DND-41 (cell line): Measurements from ENCODE around the gene LONRF3.

Experiments used
- ATAC-seq: fragments of 200-7000 bp; cut with Tn5 transposase; 3 replicates; pipeline ENCODE4 v1.9.1; 2021; ENCODE audit warnings: low read depth; ENCODE audit not compliant: insufficient read depth
- DNase-seq: peaks from one replicate; pipeline ENCODE4 v3.0.0-alpha.2; 2020
- H2AFZ ChIP-seq: 2 replicates; pipeline ENCODE4 v1.6.0; 2012; ENCODE audit warnings: low read depth, low read length
- H3K27ac ChIP-seq: 2 replicates; pipeline ENCODE4 v1.5.1; 2012; ENCODE audit warnings: low read length, inconsistent platforms
- H3K27me3 ChIP-seq: fragments of 200-600 bp; sonication (generic); 2 replicates; pipeline ENCODE4 v1.6.0; 2012; ENCODE audit warnings: low read length, mild to moderate bottlenecking, inconsistent platforms; ENCODE audit not compliant: insufficient read depth, poor library complexity
- H3K36me3 ChIP-seq: 2 replicates; pipeline ENCODE4 v1.5.1; 2012; ENCODE audit warnings: low read length, inconsistent platforms; ENCODE audit not compliant: insufficient read depth
- H3K4me1 ChIP-seq: 2 replicates; pipeline ENCODE4 v1.5.1; 2012; ENCODE audit warnings: mild to moderate bottlenecking, low read length; ENCODE audit not compliant: insufficient read depth
- H3K4me2 ChIP-seq: 2 replicates; pipeline ENCODE4 v1.6.0; 2012; ENCODE audit warnings: mild to moderate bottlenecking, moderate library complexity, low read length, inconsistent platforms; ENCODE audit not compliant: insufficient read depth
- H3K4me3 ChIP-seq, 2 experiments: fragments of 200-600 bp in 1 of 2; shearing (Covaris generic) in 1 of 2; 2 replicates each; pipeline ENCODE4 v1.5.1; 2012 to 2016; ENCODE audit warnings: inconsistent platforms in 2 of 2, low read length in 2 of 2, mild to moderate bottlenecking in 2 of 2, low read depth in 1 of 2, moderate library complexity in 1 of 2
- H3K79me2 ChIP-seq: 2 replicates; pipeline ENCODE4 v1.6.0; 2012; ENCODE audit warnings: low read length, inconsistent platforms; ENCODE audit not compliant: insufficient read depth
- H3K9ac ChIP-seq: 2 replicates; pipeline ENCODE4 v1.6.0; 2012; ENCODE audit warnings: low read depth, mild to moderate bottlenecking, inconsistent platforms, low read length, moderate library complexity
- H3K9me3 ChIP-seq: 2 replicates; pipeline ENCODE4 v1.5.1; 2012; ENCODE audit warnings: low read length, moderate library complexity, mild to moderate bottlenecking, inconsistent platforms; ENCODE audit not compliant: insufficient read depth, severe bottlenecking
- H4K20me1 ChIP-seq: 2 replicates; pipeline ENCODE4 v1.6.0; 2012; ENCODE audit warnings: low read length; ENCODE audit not compliant: insufficient read depth
- CTCF ChIP-seq: IDR thresholded peaks from 2 replicates; pipeline ENCODE4 v1.5.1; 2012; ENCODE audit warnings: borderline replicate concordance, low read length, moderate library complexity, mild to moderate bottlenecking; ENCODE audit not compliant: poor library complexity, severe bottlenecking; ENCODE audit errors: extremely low read depth
- EZH2 ChIP-seq: IDR thresholded peaks from 3 replicates; pipeline ENCODE4 v1.6.1; 2012; ENCODE audit warnings: borderline replicate concordance, low read depth, mild to moderate bottlenecking, moderate library complexity, low read length, inconsistent platforms; ENCODE audit not compliant: severe bottlenecking

LONRF3 gene

DNA sequence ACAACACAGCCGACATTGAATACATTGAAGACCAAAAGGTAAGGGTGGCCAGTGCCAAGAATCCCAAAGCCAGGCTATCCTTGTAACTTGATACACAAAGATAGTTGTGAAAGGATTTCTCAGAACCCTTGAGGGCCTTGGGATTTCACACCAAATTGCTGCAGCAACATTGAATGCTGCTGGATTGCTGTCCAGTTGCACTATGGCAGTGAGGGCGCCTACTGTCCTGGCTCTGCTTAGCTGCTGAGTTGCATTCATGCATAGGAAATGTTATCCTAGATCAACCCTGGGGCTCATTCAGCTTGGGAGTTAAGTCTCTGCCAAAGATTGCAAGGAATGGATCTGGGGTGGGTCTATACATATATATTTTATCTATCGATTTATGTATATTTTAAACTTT, 38.7 kb downstream of the LONRF3 start:
- H3K27ac ChIP-seq = no peak overlapping the region
- H3K4me3 ChIP-seq = no peak overlapping the region
- no peak overlapping the region for H3K9ac ChIP-seq
- no peaks in the 10 kb centered on the region for H3K27me3 ChIP-seq
- H3K4me1 ChIP-seq = no peaks in the 10 kb centered on the region
- TF ChIP-seq EZH2 = no peak
- TF ChIP-seq CTCF = no peak
- H3K79me2 ChIP-seq = no peaks in the 10 kb centered on the region
- ATAC-seq (no peak), DNase-seq (no peak)
- H4K20me1 ChIP-seq = no peaks in the 10 kb centered on the region
- no peak overlapping the region for H2AFZ ChIP-seq
- H3K4me2 ChIP-seq = no peak overlapping the region
- no peaks in the 10 kb centered on the region for H3K36me3 ChIP-seq
- H3K9me3 ChIP-seq = no peaks in the 10 kb centered on the region

DNA sequence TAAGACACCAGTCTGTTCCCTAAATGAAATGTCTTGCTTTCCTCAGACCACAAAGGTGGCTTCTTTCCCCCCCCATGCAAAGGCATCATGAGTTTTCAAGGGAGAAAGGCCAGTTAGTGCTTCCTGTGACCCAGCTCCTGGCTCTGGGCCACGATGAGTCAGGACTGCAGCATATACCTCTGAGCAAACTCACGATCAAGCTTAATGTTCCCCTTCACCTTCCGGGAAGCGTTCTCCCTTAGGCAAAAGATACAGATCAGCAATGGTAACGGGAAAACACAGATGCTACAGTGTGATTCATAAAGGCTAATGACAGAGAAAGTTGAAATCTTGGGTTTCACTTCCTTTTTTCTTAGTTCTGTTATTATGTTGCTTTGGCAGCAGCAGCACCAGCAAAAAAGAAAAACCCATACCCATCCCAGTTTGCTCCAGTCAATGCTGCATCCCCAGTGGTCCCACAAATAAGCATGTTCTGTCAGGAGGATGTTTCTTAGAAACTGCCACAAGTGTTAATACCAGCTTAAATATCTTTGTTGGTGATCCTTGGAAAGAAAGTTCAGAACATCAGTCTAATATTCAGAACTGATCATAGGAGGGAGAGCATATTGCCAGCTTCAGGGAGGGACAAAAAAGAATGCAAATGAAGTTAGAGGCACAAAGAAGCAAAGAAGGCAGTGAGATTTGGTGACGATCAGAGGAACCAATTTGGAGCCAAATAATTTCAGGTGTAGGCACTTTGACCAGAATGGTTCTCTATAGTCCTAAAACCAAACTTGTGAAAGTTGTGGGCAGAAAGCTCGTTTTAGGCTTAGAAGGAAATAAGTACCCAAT, 41.2 kb downstream of the LONRF3 start:
- Histone ChIP-seq H3K4me2 (no peak overlapping the region), H4K20me1 (no peaks in the 10 kb centered on the region), H3K4me3 (no peak overlapping the region), H3K27me3 (no peaks in the 10 kb centered on the region), H2AFZ (no peak overlapping the region), H3K27ac (no peak overlapping the region), H3K9me3 (no peaks in the 10 kb centered on the region), H3K4me1 (no peaks in the 10 kb centered on the region), H3K79me2 (no peaks in the 10 kb centered on the region), H3K36me3 (no peaks in the 10 kb centered on the region), H3K9ac (no peak overlapping the region)
- ATAC-seq (no peak), DNase-seq (no peak)
- TF ChIP-seq EZH2 (no peak), CTCF (no peak)

DNA sequence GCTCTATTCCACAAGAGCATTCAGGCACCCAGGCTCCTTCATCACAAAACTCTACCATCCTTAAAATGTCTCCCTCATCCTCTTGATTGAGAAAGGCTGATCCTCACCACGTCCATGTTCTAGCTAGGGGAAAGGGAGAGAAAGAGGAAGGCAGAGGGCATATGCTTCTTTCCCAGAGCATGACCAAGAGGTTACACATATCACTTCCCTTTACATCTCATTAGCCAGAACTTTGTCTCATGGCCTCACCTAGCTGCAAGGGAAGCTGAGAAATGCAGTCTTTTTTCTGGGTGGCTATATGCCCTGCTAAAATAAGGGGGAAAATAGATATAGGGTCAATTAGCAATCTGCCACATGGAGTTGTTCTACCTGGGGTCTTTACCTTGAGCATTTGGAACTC, 42.7 kb downstream of the LONRF3 start:
- DNase-seq (no peak), ATAC-seq (no peak)
- Histone ChIP-seq H3K4me2 (no peak overlapping the region), H2AFZ (no peak overlapping the region), H3K4me3 (no peak overlapping the region), H3K27me3 (no peaks in the 10 kb centered on the region), H3K79me2 (no peaks in the 10 kb centered on the region), H3K27ac (no peak overlapping the region), H4K20me1 (no peaks in the 10 kb centered on the region), H3K9me3 (no peaks in the 10 kb centered on the region), H3K4me1 (no peaks in the 10 kb centered on the region), H3K36me3 (no peaks in the 10 kb centered on the region), H3K9ac (no peak overlapping the region)
- no peak for TF ChIP-seq CTCF
